HepG2 (cell line): ENCODE measurements around the gene C1QTNF5. TPM values are rescaled to one million over a fixed set of nuclear protein-coding genes. Genes with fewer than 3 reads are reported as not detected.

Experiments used
- DMAP1 ChIP-seq: IDR thresholded peaks from 2 replicates; pipeline ENCODE4 v1.6.1; 2016
- IRF9 ChIP-seq: sonication (generic); formaldehyde crosslinking; IDR thresholded peaks from 2 replicates; pipeline ENCODE4 v1.8.0; 2022; ENCODE audit warnings: missing genetic modification reagents, mild to moderate bottlenecking, borderline replicate concordance
- SAP130 ChIP-seq: IDR thresholded peaks from 2 replicates; pipeline ENCODE4 v1.6.1; 2016; ENCODE audit warnings: low read depth
- ZBTB20 ChIP-seq: sonication (generic); formaldehyde crosslinking; IDR thresholded peaks from 2 replicates; pipeline ENCODE4 v1.8.1; 2023; ENCODE audit warnings: missing genetic modification reagents, low read depth, mild to moderate bottlenecking, borderline replicate concordance
- ZNF18 ChIP-seq: sonication (generic); formaldehyde crosslinking; IDR thresholded peaks from 2 replicates; pipeline ENCODE4 v1.8.0; 2022; ENCODE audit warnings: mild to moderate bottlenecking, missing genetic modification reagents; ENCODE audit not compliant: insufficient replicate concordance
- ZNF207 ChIP-seq: fragments of 450-650 bp; IDR thresholded peaks from 2 replicates; pipeline ENCODE4 v1.6.1; 2016; ENCODE audit warnings: antibody characterized with exemption, borderline replicate concordance
- ZNF235 ChIP-seq: sonication (generic); formaldehyde crosslinking; IDR thresholded peaks from 2 replicates; pipeline ENCODE4 v1.8.1; 2023; ENCODE audit warnings: mild to moderate bottlenecking, missing genetic modification reagents, borderline replicate concordance
- ZNF569 ChIP-seq: sonication (generic); formaldehyde crosslinking; IDR thresholded peaks from 2 replicates; pipeline ENCODE4 v1.5.0; 2020; ENCODE audit warnings: mild to moderate bottlenecking, missing genetic modification reagents, moderate library complexity, borderline replicate concordance
- ZNF766 ChIP-seq: sonication (generic); formaldehyde crosslinking; IDR thresholded peaks from 2 replicates; pipeline ENCODE4 v1.5.0; 2020; ENCODE audit warnings: missing genetic modification reagents, borderline replicate concordance
- polyA plus RNA-seq, 8 experiments: library from polyadenylated mRNA; depleted of rRNA in 3 of 8; stranded (reverse) in 7 of 8; unstranded in 1 of 8; fragments of >200 nt; fragmentation: Illumina TruSeq in 4 of 8; extraction: Trizol in 4 of 8; gene quantifications; 2 replicates each; pipeline versions ENCODE4 v1.2.1 to v1.2.3, GENCODE V29; 2011 to 2016; ENCODE audit warnings: low read depth in 4 of 8, missing spikeins in 1 of 8, mixed read lengths in 1 of 8; ENCODE audit not compliant: insufficient read depth in 1 of 8
- total RNA-seq, 5 experiments: library from RNA; depleted of rRNA; stranded (reverse); fragments of >200 nt; fragmentation: Illumina TruSeq; extraction: Trizol; gene quantifications; 2 replicates each; pipeline ENCODE4 v1.2.3, GENCODE V29; 2016; ENCODE audit warnings: low read depth in 1 of 5
- TF ChIP-seq, protein P1 (sequence below): sonication (generic); formaldehyde crosslinking; IDR thresholded peaks from 2 replicates; pipeline ENCODE4 v1.5.0; 2020; ENCODE audit warnings: mild to moderate bottlenecking, missing genetic modification reagents, borderline replicate concordance
- TF ChIP-seq, protein P2 (sequence below): sonication (generic); formaldehyde crosslinking; IDR thresholded peaks from one replicate; pipeline ENCODE4 v1.5.1; 2020; ENCODE audit warnings: mild to moderate bottlenecking, missing genetic modification reagents; ENCODE audit errors: not compliant biosample characterization
- TF ChIP-seq, protein P3 (sequence below): sonication (generic); formaldehyde crosslinking; IDR thresholded peaks from 2 replicates; pipeline ENCODE4 v1.4.0; 2020; ENCODE audit warnings: missing genetic modification reagents

The C1QTNF5 gene
- total and polyA plus RNA-seq, 2 of the 13 experiments (the other 11 are each of a cell fraction or from before 2014, with no cell fraction given) = 0.86 to 1.2 TPM

- TF ChIP-seq ZNF766 (CRISPR knock-in tag) (no peak), ZNF207 (no peak), ZNF18 (CRISPR knock-in tag) (no peak), ZNF569 (no peak), IRF9 (CRISPR knock-in tag) (peak; percentile 59; the same call in 1 of the 2 replicates), SAP130 (CRISPR knock-in tag) (peak; percentile 95), DMAP1 (CRISPR knock-in tag) (peak; percentile 75), ZNF235 (CRISPR knock-in tag) (no peak), ZBTB20 (CRISPR knock-in tag) (no peak)
- TF ChIP-seq, protein P1, sequence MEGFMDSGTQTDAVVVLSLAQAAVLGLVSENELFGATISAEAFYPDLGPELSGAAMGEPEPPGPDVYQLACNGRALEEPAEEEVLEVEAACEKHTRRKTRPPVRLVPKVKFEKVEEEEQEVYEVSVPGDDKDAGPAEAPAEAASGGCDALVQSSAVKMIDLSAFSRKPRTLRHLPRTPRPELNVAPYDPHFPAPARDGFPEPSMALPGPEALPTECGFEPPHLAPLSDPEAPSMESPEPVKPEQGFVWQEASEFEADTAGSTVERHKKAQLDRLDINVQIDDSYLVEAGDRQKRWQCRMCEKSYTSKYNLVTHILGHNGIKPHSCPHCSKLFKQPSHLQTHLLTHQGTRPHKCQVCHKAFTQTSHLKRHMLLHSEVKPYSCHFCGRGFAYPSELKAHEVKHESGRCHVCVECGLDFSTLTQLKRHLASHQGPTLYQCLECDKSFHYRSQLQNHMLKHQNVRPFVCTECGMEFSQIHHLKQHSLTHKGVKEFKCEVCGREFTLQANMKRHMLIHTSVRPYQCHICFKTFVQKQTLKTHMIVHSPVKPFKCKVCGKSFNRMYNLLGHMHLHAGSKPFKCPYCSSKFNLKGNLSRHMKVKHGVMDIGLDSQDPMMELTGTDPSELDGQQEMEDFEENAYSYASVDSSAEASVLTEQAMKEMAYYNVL (CRISPR knock-in tag) = no peak
- TF ChIP-seq, protein P2, sequence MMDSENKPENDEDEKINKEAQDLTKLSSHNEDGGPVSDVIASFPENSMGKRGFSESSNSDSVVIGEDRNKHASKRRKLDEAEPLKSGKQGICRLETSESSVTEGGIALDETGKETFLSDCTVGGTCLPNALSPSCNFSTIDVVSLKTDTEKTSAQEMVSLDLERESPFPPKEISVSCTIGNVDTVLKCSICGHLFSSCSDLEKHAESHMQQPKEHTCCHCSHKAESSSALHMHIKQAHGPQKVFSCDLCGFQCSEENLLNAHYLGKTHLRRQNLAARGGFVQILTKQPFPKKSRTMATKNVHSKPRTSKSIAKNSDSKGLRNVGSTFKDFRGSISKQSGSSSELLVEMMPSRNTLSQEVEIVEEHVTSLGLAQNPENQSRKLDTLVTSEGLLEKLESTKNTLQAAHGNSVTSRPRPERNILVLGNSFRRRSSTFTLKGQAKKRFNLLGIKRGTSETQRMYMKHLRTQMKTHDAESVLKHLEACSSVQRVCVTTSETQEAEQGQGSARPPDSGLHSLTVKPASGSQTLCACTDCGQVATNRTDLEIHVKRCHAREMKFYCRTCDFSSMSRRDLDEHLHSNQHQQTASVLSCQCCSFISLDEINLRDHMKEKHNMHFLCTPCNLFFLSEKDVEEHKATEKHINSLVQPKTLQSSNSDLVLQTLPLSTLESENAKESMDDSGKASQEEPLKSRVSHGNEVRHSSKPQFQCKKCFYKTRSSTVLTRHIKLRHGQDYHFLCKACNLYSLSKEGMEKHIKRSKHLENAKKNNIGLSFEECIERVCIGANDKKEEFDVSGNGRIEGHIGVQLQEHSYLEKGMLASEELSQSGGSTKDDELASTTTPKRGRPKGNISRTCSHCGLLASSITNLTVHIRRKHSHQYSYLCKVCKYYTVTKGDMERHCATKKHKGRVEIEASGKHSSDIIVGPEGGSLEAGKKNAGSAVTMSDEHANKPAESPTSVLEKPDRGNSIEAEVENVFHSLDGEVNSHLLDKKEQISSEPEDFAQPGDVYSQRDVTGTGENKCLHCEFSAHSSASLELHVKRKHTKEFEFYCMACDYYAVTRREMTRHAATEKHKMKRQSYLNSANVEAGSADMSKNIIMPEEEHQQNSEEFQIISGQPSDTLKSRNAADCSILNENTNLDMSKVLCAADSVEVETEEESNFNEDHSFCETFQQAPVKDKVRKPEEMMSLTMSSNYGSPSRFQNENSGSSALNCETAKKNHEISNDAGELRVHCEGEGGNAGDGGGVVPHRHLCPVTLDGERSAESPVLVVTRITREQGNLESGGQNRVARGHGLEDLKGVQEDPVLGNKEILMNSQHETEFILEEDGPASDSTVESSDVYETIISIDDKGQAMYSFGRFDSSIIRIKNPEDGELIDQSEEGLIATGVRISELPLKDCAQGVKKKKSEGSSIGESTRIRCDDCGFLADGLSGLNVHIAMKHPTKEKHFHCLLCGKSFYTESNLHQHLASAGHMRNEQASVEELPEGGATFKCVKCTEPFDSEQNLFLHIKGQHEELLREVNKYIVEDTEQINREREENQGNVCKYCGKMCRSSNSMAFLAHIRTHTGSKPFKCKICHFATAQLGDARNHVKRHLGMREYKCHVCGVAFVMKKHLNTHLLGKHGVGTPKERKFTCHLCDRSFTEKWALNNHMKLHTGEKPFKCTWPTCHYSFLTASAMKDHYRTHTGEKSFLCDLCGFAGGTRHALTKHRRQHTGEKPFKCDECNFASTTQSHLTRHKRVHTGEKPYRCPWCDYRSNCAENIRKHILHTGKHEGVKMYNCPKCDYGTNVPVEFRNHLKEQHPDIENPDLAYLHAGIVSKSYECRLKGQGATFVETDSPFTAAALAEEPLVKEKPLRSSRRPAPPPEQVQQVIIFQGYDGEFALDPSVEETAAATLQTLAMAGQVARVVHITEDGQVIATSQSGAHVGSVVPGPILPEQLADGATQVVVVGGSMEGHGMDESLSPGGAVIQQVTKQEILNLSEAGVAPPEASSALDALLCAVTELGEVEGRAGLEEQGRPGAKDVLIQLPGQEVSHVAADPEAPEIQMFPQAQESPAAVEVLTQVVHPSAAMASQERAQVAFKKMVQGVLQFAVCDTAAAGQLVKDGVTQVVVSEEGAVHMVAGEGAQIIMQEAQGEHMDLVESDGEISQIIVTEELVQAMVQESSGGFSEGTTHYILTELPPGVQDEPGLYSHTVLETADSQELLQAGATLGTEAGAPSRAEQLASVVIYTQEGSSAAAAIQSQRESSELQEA (CRISPR knock-in tag) = no peak
- TF ChIP-seq, protein P3, sequence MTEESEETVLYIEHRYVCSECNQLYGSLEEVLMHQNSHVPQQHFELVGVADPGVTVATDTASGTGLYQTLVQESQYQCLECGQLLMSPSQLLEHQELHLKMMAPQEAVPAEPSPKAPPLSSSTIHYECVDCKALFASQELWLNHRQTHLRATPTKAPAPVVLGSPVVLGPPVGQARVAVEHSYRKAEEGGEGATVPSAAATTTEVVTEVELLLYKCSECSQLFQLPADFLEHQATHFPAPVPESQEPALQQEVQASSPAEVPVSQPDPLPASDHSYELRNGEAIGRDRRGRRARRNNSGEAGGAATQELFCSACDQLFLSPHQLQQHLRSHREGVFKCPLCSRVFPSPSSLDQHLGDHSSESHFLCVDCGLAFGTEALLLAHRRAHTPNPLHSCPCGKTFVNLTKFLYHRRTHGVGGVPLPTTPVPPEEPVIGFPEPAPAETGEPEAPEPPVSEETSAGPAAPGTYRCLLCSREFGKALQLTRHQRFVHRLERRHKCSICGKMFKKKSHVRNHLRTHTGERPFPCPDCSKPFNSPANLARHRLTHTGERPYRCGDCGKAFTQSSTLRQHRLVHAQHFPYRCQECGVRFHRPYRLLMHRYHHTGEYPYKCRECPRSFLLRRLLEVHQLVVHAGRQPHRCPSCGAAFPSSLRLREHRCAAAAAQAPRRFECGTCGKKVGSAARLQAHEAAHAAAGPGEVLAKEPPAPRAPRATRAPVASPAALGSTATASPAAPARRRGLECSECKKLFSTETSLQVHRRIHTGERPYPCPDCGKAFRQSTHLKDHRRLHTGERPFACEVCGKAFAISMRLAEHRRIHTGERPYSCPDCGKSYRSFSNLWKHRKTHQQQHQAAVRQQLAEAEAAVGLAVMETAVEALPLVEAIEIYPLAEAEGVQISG (CRISPR knock-in tag) = peak; percentile 57
Observed at GRCh38 chr11:119376197-119376847, 35.6 kb upstream of the C1QTNF5 start (continued).
